Transverse colon (tissue), 4 donors: ENCODE data around the gene GAGE12J. TPM values are rescaled to one million over a fixed set of nuclear protein-coding genes. Genes with fewer than 3 reads are reported as not detected.
"Not testable (repeated sequence)": the region's sequence is repeated elsewhere in the genome, so short reads cannot be mapped to it uniquely, and the experiment has no call there.

Source experiments
- DNase-seq: peaks from one replicate; pipeline ENCODE4 v3.0.0-alpha.2; 2019
- H3K27ac ChIP-seq, 4 donors: fragments of 200-600 bp; sonication (generic); 2 replicates each; pipeline ENCODE4 v1.5.1; 2016 to 2018; ENCODE audit warnings: inconsistent platforms in 4 of 4
- H3K27me3 ChIP-seq: fragments of 200-600 bp; sonication (generic); 2 replicates; pipeline ENCODE4 v1.5.1; 2017; ENCODE audit warnings: inconsistent platforms
- H3K36me3 ChIP-seq, 4 donors: fragments of 200-600 bp; sonication (generic); 2 replicates each; pipeline ENCODE4 v1.5.1; 2017 to 2019; ENCODE audit warnings: inconsistent platforms in 4 of 4
- H3K4me1 ChIP-seq, 4 donors: fragments of 200-600 bp; sonication (generic); 2 replicates each; pipeline ENCODE4 v1.5.1; 2017 to 2020; ENCODE audit warnings: inconsistent platforms in 4 of 4
- H3K4me3 ChIP-seq, 4 donors: fragments of 200-600 bp; sonication (generic); 1 replicate in 1 of 4; 2 replicates in 3 of 4; pipeline versions ENCODE4 v1.5.1 to v1.6.1; 2017 to 2019; ENCODE audit warnings: inconsistent platforms in 4 of 4
- H3K9me3 ChIP-seq, 2 donors: fragments of 200-600 bp; sonication (generic); 2 replicates each; pipeline ENCODE4 v1.5.1; 2017 to 2019; ENCODE audit warnings: inconsistent platforms in 2 of 2
- EP300 ChIP-seq: sonication (generic); formaldehyde crosslinking; IDR thresholded peaks from one replicate; pipeline ENCODE4 v1.6.1; 2017; ENCODE audit warnings: antibody characterized with exemption, low read depth
- POLR2A ChIP-seq: fragments of 450-650 bp; IDR thresholded peaks from one replicate; pipeline ENCODE4 v1.6.1; 2016; ENCODE audit warnings: antibody characterized with exemption, mild to moderate bottlenecking, moderate library complexity
- POLR2AphosphoS5 ChIP-seq, 3 donors: sonication (generic); formaldehyde crosslinking; IDR thresholded peaks; one replicate each; pipeline ENCODE4 v1.6.1; 2016; ENCODE audit warnings: antibody characterized with exemption in 3 of 3
- WGBS, 2 donors: methylation state at CpG; one replicate each; pipeline ENCODE4 v1.1.5; 2018; ENCODE audit warnings: low coverage in 1 of 2; 5-methylcytosine and 5-hydroxymethylcytosine counted together
- in situ Hi-C, 4 donors: fragments of 200-750 bp; cut with MboI; loops; one replicate each; pipeline versions ENCODE4 v1.15.0 to v1.15.1; 2017; ENCODE audit warnings: low sequenced_read_pairs in 3 of 4, low pct_ligation_motif_present in 1 of 4, low pct_unique_long_range_greater_than_20kb in 1 of 4
- intact Hi-C: fragments of 100-400 bp; cut with DNase I; formaldehyde crosslinking; loops from one replicate; pipeline ENCODE4 v1.15.1; 2023; ENCODE audit warnings: low total_unique reads
- total RNA-seq, 4 donors: library from RNA; depleted of rRNA; stranded (reverse); fragments of >200 nt; gene quantifications; one replicate each; pipeline ENCODE4 v1.1.0, GENCODE V29; 2016
- TF ChIP-seq, protein P1 (sequence below), 5 experiments: fragments of 200-600 bp in 3 of 5; fragments of 450-650 bp in 2 of 5; sonication (generic) in 3 of 5; IDR thresholded peaks; 1 replicate in 2 of 5; 2 replicates in 3 of 5; pipeline ENCODE4 v1.5.1; 2016 to 2017; ENCODE audit warnings: antibody characterized with exemption in 5 of 5, inconsistent platforms in 3 of 5, mild to moderate bottlenecking in 2 of 5, moderate library complexity in 1 of 5

The GAGE12J gene
- total RNA-seq, 4 donors from 2014 or later: not detected

DNA sequence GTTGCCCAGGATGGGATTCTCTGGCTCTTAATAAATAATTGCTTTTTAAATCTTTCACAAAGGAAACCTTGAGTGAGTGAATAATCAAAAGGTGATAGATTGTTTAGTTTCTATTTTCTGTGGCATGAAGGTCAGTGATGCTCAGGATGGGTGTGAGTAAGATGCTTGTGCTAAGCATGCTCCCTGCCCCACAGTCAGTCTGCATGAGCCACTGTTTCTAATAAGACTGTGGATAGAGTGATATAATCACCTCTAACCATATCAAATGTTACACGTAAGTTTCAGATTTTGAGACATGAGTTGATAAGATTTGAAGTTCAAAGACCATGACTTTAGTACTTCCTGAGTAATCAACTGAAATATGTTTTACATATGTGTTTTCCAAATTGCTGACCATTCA lies 21.1 kb upstream of the GAGE12J start:
- H3K36me3 ChIP-seq: no peaks in the 10 kb centered on the region
- no peaks in the 10 kb centered on the region for H3K27me3 ChIP-seq
- 67 to 83% methylated on average over 1 of the region's 1 CpG for WGBS, 2 donors
- H3K9me3 ChIP-seq: no peaks in the 10 kb centered on the region
- intact Hi-C loops: no loop called here
- DNase-seq: no peak
- in situ Hi-C loops: no loop called here
- no peak for TF ChIP-seq EP300
- H3K27ac ChIP-seq: no peak overlapping the region
- H3K4me1 ChIP-seq: no peaks in the 10 kb centered on the region
- no peak overlapping the region for H3K4me3 ChIP-seq

DNA sequence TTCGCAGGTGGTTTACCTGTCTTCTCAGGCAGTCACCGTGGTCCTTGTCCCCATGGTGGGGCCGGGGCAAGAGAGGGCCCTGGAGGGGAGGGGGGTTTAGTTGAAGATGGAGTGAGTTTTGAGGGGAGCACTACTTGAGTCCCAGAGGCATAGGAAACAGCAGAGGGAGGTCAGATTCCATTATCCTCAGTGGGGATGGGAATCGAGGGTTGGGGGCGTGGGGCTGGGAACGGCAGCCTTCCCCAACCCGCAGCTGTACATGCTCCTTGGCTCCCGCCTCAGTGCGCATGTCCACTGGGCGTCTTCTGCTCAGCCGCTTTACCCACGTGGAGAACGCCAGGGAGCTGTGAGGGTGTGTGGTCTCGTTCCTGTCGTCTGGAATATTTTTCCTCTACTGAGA lies 18.5 kb upstream of the GAGE12J start, which contains the start of gene GAGE10:
Gene GAGE10 (plus strand): TSS at position 301 of the 400 bp plus-strand sequence. CDS start 1,214 bp downstream, outside the sequence.
- WGBS, 2 donors: 83% methylated on average over 15 of the region's 15 CpGs; no CpG with 5 or more reads in 1 of the 2 donors
- DNase-seq: no peak
- Histone ChIP-seq H3K4me1 (no peaks in the 10 kb centered on the region), H3K4me3 (no peak within 1 kb of the TSS), H3K36me3 (no peaks in the 10 kb centered on the region), H3K9me3 (no peaks in the 10 kb centered on the region), H3K27me3 (no peaks in the 10 kb centered on the region), H3K27ac (no peak within 1 kb of the TSS)
- TF ChIP-seq, protein P1, sequence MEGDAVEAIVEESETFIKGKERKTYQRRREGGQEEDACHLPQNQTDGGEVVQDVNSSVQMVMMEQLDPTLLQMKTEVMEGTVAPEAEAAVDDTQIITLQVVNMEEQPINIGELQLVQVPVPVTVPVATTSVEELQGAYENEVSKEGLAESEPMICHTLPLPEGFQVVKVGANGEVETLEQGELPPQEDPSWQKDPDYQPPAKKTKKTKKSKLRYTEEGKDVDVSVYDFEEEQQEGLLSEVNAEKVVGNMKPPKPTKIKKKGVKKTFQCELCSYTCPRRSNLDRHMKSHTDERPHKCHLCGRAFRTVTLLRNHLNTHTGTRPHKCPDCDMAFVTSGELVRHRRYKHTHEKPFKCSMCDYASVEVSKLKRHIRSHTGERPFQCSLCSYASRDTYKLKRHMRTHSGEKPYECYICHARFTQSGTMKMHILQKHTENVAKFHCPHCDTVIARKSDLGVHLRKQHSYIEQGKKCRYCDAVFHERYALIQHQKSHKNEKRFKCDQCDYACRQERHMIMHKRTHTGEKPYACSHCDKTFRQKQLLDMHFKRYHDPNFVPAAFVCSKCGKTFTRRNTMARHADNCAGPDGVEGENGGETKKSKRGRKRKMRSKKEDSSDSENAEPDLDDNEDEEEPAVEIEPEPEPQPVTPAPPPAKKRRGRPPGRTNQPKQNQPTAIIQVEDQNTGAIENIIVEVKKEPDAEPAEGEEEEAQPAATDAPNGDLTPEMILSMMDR (IDR thresholded peaks at IDR 0.05): no peak
- TF ChIP-seq POLR2A (no peak), EP300 (no peak), POLR2AphosphoS5 (IDR thresholded peaks at IDR 0.05) (no peak)
- intact Hi-C loops: no loop called here
- in situ Hi-C loops: no loop called here

DNA sequence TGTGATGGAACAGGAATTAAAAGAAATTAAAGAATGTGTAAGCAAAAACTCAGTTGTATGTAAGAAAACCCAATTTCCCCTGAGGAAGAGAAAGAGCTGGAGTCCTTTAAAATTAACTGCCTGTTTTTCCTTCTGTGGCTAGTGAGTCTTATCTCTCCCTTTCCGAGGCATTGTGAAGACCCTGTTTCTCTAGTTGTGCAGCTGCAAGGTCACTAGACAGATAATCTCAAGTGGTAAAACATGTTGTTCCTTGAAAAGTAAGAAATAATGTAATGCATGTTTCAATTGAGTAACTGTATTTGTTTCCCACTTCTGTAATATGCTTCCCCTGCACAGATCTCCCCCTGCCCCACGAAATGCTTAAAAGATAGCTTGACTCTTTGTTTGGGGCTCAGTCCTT lies 14.1 kb upstream of the GAGE12J start:
- H3K36me3 ChIP-seq, H3K9me3 ChIP-seq, H3K27ac ChIP-seq, in situ Hi-C loops, DNase-seq, H3K4me3 ChIP-seq, H3K27me3 ChIP-seq, intact Hi-C loops: not testable (repeated sequence)
- H3K4me1 ChIP-seq: peaks cover 0 to 11% (median 8%) of the 10 kb centered on the region in 4 donors
- WGBS, 2 donors: 70% methylated on average over 2 of the region's 2 CpGs; no CpG with 5 or more reads in 1 of the 2 donors

DNA sequence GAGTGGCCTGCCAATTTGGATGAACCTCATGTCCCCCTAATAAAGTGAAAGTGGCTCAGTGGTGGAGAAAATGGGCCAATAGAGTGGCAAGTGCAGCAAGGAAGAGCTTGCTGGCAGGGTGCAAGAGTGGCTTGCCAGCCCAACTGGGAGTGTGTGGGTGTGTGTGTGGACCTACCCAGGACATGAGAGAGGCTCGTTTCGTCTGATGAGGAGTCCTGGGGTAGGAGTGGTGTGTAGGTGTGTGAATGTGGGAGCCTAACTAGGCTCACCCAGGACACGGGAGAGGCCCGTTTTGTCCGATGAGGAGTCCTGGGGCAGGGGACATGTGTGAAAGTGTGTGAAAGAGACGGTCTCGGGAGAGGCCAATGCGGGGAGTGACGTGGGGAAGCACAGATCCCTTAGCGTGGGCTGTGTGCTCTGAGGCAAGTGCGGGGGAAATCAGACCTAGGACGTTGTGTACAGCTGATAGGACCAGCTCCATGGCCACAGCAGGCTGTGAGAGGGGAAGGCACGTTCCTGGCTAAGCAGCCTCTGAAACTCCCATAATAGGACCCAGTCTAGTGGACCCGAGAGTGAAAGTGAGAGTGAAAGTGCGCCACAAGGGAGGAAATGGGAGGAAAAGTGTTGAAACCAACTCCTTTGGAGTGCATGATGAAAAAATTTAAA lies 13.1 kb upstream of the GAGE12J start:
- WGBS, 2 donors: 57% methylated on average over 15 of the region's 15 CpGs; no CpG with 5 or more reads in 1 of the 2 donors
- no peak for TF ChIP-seq EP300
- no peaks in the 10 kb centered on the region for H3K27me3 ChIP-seq
- no peaks in the 10 kb centered on the region for H3K36me3 ChIP-seq
- in situ Hi-C loops: no loop called here
- intact Hi-C loops: no loop called here
- H3K9me3 ChIP-seq: no peaks in the 10 kb centered on the region
- no peak for DNase-seq
- peak overlapping the region in 3 of 4 donors; percentile 69 to 80 (median 70) for H3K27ac ChIP-seq
- H3K4me1 ChIP-seq: peaks cover 0 to 11% (median 8%) of the 10 kb centered on the region in 4 donors
- peak overlapping the region in 3 of 4 donors; percentile 20 to 44 (median 25) for H3K4me3 ChIP-seq

DNA sequence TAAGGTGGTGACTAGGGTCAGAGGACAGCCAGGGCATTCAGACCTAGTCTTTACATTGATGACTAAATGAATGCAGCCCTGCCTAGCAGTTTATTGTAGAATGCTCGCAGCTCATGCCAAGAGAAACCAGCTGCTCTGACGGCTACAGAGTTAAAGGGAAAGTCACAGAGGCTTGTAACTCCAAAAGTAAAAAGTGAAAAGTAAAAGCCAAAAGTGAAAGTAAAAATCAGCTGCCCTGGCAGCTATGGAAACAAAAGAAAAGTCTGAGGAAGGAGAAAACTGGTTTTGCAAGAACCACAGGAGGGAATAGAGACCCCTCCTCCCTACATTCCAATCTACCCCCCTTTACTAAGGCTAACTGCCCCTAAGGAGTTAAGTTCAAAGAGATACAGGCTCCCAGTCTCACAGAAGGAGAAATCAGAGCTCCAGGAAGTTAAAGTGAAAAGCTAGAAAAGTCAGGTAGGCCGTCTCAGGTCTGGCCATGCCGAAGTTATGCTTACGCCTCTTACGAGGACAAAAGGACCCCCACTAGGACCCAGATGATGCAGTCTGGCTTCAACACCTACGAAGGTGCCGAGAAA lies 12.3 kb upstream of the GAGE12J start:
- intact Hi-C loops: no loop called here
- Histone ChIP-seq H3K27me3 (no peaks in the 10 kb centered on the region), H3K4me1 (peaks cover 0 to 11% (median 8%) of the 10 kb centered on the region in 4 donors), H3K27ac (peak overlapping the region; percentile 42 to 80 (median 70)), H3K36me3 (no peaks in the 10 kb centered on the region), H3K4me3 (peak overlapping the region; percentile 5 to 44 (median 22)), H3K9me3 (no peaks in the 10 kb centered on the region)
- DNase-seq: no peak
- in situ Hi-C loops: no loop called here
- TF ChIP-seq EP300 (no peak), POLR2AphosphoS5 (IDR thresholded peaks at IDR 0.05) (no peak)
- TF ChIP-seq, protein P1 (IDR thresholded peaks at IDR 0.05): no peak
- 32% methylated on average over 8 of the region's 8 CpGs; no CpG with 5 or more reads in 1 of the 2 donors for WGBS, 2 donors
